NB4 (cell line): ENCODE measurements around the gene ALKBH3.

Experiments used
- MYC ChIP-seq: IDR thresholded peaks from 2 replicates; pipeline ENCODE4 v1.6.1; 2011; ENCODE audit warnings: low read depth, low read length
- POLR2A ChIP-seq: IDR thresholded peaks from 2 replicates; pipeline ENCODE4 v1.6.1; 2011; ENCODE audit warnings: mild to moderate bottlenecking; ENCODE audit not compliant: insufficient read length; ENCODE audit errors: extremely low read depth
- TF ChIP-seq, protein P1 (sequence below): IDR thresholded peaks from one replicate; pipeline ENCODE4 v1.5.1; 2012; ENCODE audit warnings: low read depth, low read length

DNA sequence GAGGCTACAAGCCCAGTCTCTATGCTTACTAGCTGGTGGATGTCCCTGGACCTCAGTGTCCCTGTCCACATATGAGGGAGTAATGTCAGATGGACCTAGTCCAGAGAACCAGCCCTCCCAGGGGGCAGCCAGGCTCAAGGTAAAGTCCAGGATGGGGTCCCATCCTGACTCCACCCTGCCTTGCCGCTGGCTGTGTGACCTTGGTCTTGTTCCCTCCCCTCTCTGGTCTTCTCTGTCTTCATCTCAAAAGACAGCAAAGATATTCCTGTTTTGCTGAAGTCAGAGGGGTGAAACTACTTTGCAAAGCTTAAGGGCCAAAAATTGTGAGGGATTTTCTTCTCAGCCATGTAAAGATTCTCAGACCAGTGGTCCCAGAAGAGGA lies 52.6 kb downstream of the ALKBH3 start:
- TF ChIP-seq POLR2A, result no peak
- TF ChIP-seq, protein P1, sequence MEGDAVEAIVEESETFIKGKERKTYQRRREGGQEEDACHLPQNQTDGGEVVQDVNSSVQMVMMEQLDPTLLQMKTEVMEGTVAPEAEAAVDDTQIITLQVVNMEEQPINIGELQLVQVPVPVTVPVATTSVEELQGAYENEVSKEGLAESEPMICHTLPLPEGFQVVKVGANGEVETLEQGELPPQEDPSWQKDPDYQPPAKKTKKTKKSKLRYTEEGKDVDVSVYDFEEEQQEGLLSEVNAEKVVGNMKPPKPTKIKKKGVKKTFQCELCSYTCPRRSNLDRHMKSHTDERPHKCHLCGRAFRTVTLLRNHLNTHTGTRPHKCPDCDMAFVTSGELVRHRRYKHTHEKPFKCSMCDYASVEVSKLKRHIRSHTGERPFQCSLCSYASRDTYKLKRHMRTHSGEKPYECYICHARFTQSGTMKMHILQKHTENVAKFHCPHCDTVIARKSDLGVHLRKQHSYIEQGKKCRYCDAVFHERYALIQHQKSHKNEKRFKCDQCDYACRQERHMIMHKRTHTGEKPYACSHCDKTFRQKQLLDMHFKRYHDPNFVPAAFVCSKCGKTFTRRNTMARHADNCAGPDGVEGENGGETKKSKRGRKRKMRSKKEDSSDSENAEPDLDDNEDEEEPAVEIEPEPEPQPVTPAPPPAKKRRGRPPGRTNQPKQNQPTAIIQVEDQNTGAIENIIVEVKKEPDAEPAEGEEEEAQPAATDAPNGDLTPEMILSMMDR, result no peak
- no peak for TF ChIP-seq MYC
